Fibroblast of lung (primary cell): ENCODE measurements around the gene RELL1. TPM values are rescaled to one million over a fixed set of nuclear protein-coding genes. Genes with fewer than 3 reads are reported as not detected.

ENCODE experiments used
- DNase-seq, 2 donors: peaks; one replicate each; pipeline versions ENCODE4 v3.0.0 to v3.0.0-alpha.2; 2010; ENCODE audit warnings: low read depth in 2 of 2
- H2AFZ ChIP-seq: 2 replicates; pipeline ENCODE4 v1.5.1; 2012; ENCODE audit warnings: low read length, control low read depth, inconsistent platforms
- H3K27ac ChIP-seq: 2 replicates; pipeline ENCODE4 v1.5.1; 2011; ENCODE audit warnings: low read length, control low read depth; ENCODE audit not compliant: insufficient read depth
- H3K27me3 ChIP-seq: 2 replicates; pipeline ENCODE4 v1.5.1; 2011; ENCODE audit warnings: mild to moderate bottlenecking, low read length; ENCODE audit not compliant: control insufficient read depth, insufficient read depth
- H3K36me3 ChIP-seq: 2 replicates; pipeline ENCODE4 v1.5.1; 2011; ENCODE audit warnings: low read length; ENCODE audit not compliant: control insufficient read depth, insufficient read depth
- H3K4me1 ChIP-seq: 2 replicates; pipeline ENCODE4 v1.5.1; 2011; ENCODE audit warnings: low read length; ENCODE audit not compliant: control insufficient read depth, insufficient read depth; ENCODE audit errors: extremely low read depth
- H3K4me2 ChIP-seq: 2 replicates; pipeline ENCODE4 v1.5.1; 2011; ENCODE audit warnings: low read length, control low read depth; ENCODE audit not compliant: insufficient read depth; ENCODE audit errors: extremely low read depth
- H3K4me3 ChIP-seq, 4 experiments: fragments of 200-600 bp in 1 of 4; sonication (generic) in 1 of 4; replicated peaks in 1 of 4; 2 replicates each; pipeline ENCODE4 v1.5.1; 2011 to 2016; ENCODE audit warnings: low read length in 4 of 4, low read depth in 3 of 4, mild to moderate bottlenecking in 3 of 4, control low read depth in 2 of 4, inconsistent platforms in 1 of 4, mixed read lengths in 1 of 4; ENCODE audit not compliant: insufficient read depth in 1 of 4; ENCODE audit errors: control extremely low read depth in 1 of 4
- H3K79me2 ChIP-seq: 2 replicates; pipeline ENCODE4 v1.5.1; 2012; ENCODE audit warnings: mild to moderate bottlenecking, low read length, inconsistent platforms; ENCODE audit not compliant: control insufficient read depth, insufficient read depth
- H3K9ac ChIP-seq: 2 replicates; pipeline ENCODE4 v1.5.1; 2011; ENCODE audit warnings: mild to moderate bottlenecking, low read length, control low read depth; ENCODE audit not compliant: insufficient read depth
- H3K9me3 ChIP-seq: 2 replicates; pipeline ENCODE4 v1.5.1; 2012; ENCODE audit warnings: low read depth, low read length; ENCODE audit not compliant: control insufficient read depth, insufficient read depth
- H4K20me1 ChIP-seq: 2 replicates; pipeline ENCODE4 v1.5.1; 2011; ENCODE audit warnings: low read length; ENCODE audit not compliant: control insufficient read depth, insufficient read depth; ENCODE audit errors: extremely low read depth
- EZH2 ChIP-seq: IDR thresholded peaks from 2 replicates; pipeline ENCODE4 v1.5.1; 2012; ENCODE audit warnings: low read length, control low read depth, mild to moderate bottlenecking; ENCODE audit errors: missing control alignments
- polyA plus RNA-seq, 2 donors: library from polyadenylated mRNA; depleted of rRNA in 1 of 2; stranded (reverse) in 1 of 2; unstranded in 1 of 2; fragments of >200 nt; gene quantifications; 2 replicates each; pipeline ENCODE4 v1.2.1, GENCODE V29; 2011 to 2012; ENCODE audit warnings: missing spikeins in 1 of 2
- total RNA-seq: library from RNA; depleted of rRNA; stranded (reverse); fragments of >200 nt; gene quantifications from 2 replicates; pipeline ENCODE4 v1.2.1, GENCODE V29; 2014
- TF ChIP-seq, protein P1 (sequence below), 2 donors: IDR thresholded peaks in 1 of 2; conservative IDR thresholded peaks in 1 of 2; 1 replicate in 1 of 2; 2 replicates in 1 of 2; pipeline ENCODE4 v1.5.1; 2011 to 2012; ENCODE audit warnings: low read length in 2 of 2, control low read depth in 1 of 2, inconsistent platforms in 1 of 2, low read depth in 1 of 2, mild to moderate bottlenecking in 1 of 2

Gene RELL1
- total and polyA plus RNA-seq, 2 donors (not counting 1 experiment from before 2014, with no cell fraction given) = 16.1 to 71.0 TPM

DNA sequence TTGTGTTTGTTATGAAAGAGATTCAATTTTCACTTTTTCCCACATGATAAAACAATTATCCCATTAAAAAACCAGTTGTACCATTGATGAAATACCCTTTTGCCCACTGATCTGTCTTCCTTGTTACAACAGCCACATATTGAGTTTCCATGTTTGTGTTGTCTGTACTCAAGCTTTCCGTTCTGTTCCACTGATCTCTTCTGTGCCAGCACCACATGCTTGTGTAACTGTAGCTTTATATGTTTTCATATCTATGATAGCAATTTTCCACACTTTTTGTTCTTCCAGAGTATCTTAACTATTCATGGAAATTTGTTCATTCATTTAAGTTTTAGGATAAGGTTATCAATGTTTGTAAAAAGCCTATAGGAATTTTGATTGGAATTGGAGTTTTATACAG is 24.3 kb upstream of the RELL1 start:
- Histone ChIP-seq H3K9ac (no peak overlapping the region), H2AFZ (no peak overlapping the region), H3K36me3 (no peaks in the 10 kb centered on the region), H3K4me3 (no peak overlapping the region), H3K27me3 (peaks cover 7% of the 10 kb centered on the region), H3K79me2 (no peaks in the 10 kb centered on the region), H4K20me1 (no peaks in the 10 kb centered on the region), H3K4me2 (no peak overlapping the region), H3K4me1 (no peaks in the 10 kb centered on the region), H3K9me3 (no peaks in the 10 kb centered on the region), H3K27ac (no peak overlapping the region)
- TF ChIP-seq, protein P1, sequence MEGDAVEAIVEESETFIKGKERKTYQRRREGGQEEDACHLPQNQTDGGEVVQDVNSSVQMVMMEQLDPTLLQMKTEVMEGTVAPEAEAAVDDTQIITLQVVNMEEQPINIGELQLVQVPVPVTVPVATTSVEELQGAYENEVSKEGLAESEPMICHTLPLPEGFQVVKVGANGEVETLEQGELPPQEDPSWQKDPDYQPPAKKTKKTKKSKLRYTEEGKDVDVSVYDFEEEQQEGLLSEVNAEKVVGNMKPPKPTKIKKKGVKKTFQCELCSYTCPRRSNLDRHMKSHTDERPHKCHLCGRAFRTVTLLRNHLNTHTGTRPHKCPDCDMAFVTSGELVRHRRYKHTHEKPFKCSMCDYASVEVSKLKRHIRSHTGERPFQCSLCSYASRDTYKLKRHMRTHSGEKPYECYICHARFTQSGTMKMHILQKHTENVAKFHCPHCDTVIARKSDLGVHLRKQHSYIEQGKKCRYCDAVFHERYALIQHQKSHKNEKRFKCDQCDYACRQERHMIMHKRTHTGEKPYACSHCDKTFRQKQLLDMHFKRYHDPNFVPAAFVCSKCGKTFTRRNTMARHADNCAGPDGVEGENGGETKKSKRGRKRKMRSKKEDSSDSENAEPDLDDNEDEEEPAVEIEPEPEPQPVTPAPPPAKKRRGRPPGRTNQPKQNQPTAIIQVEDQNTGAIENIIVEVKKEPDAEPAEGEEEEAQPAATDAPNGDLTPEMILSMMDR (conservative IDR thresholded peaks at IDR 0.05 in 1 of 2, IDR thresholded peaks at IDR 0.05 in 1 of 2; ENCODE audit: low read depth in 1 of 2, low read length in 2 of 2) = no peak
- no peak for TF ChIP-seq EZH2
- no peak for DNase-seq

DNA sequence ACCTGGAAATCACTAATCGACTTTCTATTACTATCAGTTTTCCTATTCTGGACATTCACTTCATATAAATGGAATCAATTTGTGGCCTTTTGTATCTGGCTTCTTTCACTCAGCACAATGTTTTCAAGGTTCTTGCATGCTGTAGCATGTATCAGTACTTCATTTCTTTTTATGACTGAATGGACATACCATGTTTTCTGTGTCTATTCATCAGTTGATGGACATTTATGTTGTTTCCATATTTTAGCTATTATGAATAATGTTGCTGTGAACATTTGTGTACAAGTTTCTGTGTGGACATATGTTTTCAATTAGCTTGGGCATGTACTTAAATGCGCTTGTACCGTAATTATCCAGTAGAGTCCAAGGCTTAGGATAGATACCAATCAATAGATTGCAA is 19.9 kb upstream of the RELL1 start:
- H3K36me3 ChIP-seq = no peaks in the 10 kb centered on the region
- H3K79me2 ChIP-seq = no peaks in the 10 kb centered on the region
- no peaks in the 10 kb centered on the region for H3K4me1 ChIP-seq
- peaks cover 4% of the 10 kb centered on the region for H3K27me3 ChIP-seq
- H3K4me3 ChIP-seq = no peak overlapping the region
- no peak overlapping the region for H3K27ac ChIP-seq
- H2AFZ ChIP-seq = no peak overlapping the region
- no peak overlapping the region for H3K4me2 ChIP-seq
- no peak overlapping the region for H3K9ac ChIP-seq
- H4K20me1 ChIP-seq = no peaks in the 10 kb centered on the region
- no peak for TF ChIP-seq EZH2
- TF ChIP-seq, protein P1 (conservative IDR thresholded peaks at IDR 0.05 in 1 of 2, IDR thresholded peaks at IDR 0.05 in 1 of 2; ENCODE audit: low read depth in 1 of 2, low read length in 2 of 2) = no peak
- no peak for DNase-seq
- no peaks in the 10 kb centered on the region for H3K9me3 ChIP-seq

DNA sequence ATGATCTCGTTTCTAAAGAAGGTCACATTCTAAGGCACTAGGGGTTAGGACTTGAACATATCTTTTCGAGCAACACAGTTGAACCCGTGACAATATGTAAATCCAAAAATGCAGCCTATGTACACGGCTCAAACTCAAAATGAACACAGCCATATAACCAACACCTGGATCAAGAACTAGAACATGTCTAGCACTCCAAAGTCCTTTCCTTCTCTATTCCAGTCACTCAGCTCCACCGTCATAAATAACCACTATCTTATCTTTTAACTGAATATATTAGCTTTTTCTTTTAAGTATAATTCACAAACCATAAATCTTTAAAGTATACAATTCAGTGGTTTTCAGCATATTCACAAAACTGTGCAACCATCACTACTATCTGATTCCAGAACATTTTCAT is 19.4 kb upstream of the RELL1 start:
- H3K27ac ChIP-seq = no peak overlapping the region
- TF ChIP-seq, protein P1 (conservative IDR thresholded peaks at IDR 0.05 in 1 of 2, IDR thresholded peaks at IDR 0.05 in 1 of 2; ENCODE audit: low read depth in 1 of 2, low read length in 2 of 2) = no peak
- TF ChIP-seq EZH2 = no peak
- no peaks in the 10 kb centered on the region for H3K9me3 ChIP-seq
- no peaks in the 10 kb centered on the region for H3K79me2 ChIP-seq
- H3K9ac ChIP-seq = no peak overlapping the region
- no peak overlapping the region for H3K4me3 ChIP-seq
- DNase-seq = no peak
- no peaks in the 10 kb centered on the region for H3K4me1 ChIP-seq
- no peaks in the 10 kb centered on the region for H4K20me1 ChIP-seq
- no peaks in the 10 kb centered on the region for H3K36me3 ChIP-seq
- H3K27me3 ChIP-seq = peaks cover 4% of the 10 kb centered on the region
- H3K4me2 ChIP-seq = no peak overlapping the region
- H2AFZ ChIP-seq = no peak overlapping the region
